ENCODE measurements around the gene CACNG6. TPM values are rescaled to one million over a fixed set of nuclear protein-coding genes. Genes with fewer than 3 reads are reported as not detected.

CACNG6 gene
- total RNA-seq, 6 donors from 2014 or later: 1.5 to 11.5 (median 5.6) TPM; not detected in 2

- no peaks in the 10 kb centered on the region for H3K9me3 ChIP-seq
- no peak overlapping the region for H3K27ac ChIP-seq
- DNase-seq (no peak), ATAC-seq (ENCODE audit: low FRiP score in 2 of 2) (no peak)
- no peaks in the 10 kb centered on the region for H3K36me3 ChIP-seq
- H3K27me3 ChIP-seq: peaks cover 2 to 27% (median 14%) of the 10 kb centered on the region in 4 donors
- peaks cover 4 to 13% (median 8%) of the 10 kb centered on the region in 4 donors for H3K4me1 ChIP-seq
- TF ChIP-seq, protein P1, sequence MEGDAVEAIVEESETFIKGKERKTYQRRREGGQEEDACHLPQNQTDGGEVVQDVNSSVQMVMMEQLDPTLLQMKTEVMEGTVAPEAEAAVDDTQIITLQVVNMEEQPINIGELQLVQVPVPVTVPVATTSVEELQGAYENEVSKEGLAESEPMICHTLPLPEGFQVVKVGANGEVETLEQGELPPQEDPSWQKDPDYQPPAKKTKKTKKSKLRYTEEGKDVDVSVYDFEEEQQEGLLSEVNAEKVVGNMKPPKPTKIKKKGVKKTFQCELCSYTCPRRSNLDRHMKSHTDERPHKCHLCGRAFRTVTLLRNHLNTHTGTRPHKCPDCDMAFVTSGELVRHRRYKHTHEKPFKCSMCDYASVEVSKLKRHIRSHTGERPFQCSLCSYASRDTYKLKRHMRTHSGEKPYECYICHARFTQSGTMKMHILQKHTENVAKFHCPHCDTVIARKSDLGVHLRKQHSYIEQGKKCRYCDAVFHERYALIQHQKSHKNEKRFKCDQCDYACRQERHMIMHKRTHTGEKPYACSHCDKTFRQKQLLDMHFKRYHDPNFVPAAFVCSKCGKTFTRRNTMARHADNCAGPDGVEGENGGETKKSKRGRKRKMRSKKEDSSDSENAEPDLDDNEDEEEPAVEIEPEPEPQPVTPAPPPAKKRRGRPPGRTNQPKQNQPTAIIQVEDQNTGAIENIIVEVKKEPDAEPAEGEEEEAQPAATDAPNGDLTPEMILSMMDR (IDR thresholded peaks at IDR 0.05): no peak
- no peak for TF ChIP-seq POLR2AphosphoS5 (IDR thresholded peaks at IDR 0.05)
- TF ChIP-seq POLR2A (IDR thresholded peaks at IDR 0.05): no peak
- no peak for TF ChIP-seq EP300 (IDR thresholded peaks at IDR 0.05)
- H3K4me3 ChIP-seq: no peak overlapping the region
- 72 to 100% methylated on average over 1 to 3 of the region's 3 CpGs for WGBS, 2 donors
Measured at GRCh38 chr19:53993448-53993847, 2.0 kb downstream of the CACNG6 start.

DNA sequence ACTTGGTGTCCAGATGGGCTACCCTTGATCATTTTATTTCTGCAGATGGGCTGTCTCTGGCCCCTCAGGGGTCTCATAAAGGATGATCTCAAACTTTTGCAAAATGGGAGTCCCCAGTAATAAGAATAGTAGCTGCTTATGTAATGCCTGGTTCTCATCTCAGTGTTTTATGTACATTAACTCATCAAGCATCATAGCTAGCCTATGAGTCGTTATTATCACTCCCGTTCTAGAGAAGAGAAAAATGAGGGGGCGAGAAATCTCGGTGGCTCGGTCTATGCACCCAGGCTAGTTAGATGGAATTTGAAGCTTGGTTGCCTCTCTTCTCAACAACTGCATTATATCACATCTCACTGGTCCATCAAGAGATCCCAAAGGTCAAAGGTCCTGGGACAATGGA is 3.4 kb downstream of the CACNG6 start:
- Histone ChIP-seq H3K27me3 (peaks cover 2 to 27% (median 14%) of the 10 kb centered on the region in 4 donors), H3K4me3 (no peak overlapping the region), H3K27ac (no peak overlapping the region), H3K36me3 (no peaks in the 10 kb centered on the region), H3K9me3 (no peaks in the 10 kb centered on the region), H3K4me1 (peaks cover 4 to 13% (median 8%) of the 10 kb centered on the region in 4 donors)
- DNase-seq (no peak), ATAC-seq (ENCODE audit: low FRiP score in 2 of 2) (no peak)
- TF ChIP-seq POLR2A (IDR thresholded peaks at IDR 0.05): no peak
- TF ChIP-seq POLR2AphosphoS5 (IDR thresholded peaks at IDR 0.05): no peak
- no peak for TF ChIP-seq EP300 (IDR thresholded peaks at IDR 0.05)
- WGBS, 2 donors: 86 to 93% methylated on average over 5 of the region's 5 CpGs

DNA sequence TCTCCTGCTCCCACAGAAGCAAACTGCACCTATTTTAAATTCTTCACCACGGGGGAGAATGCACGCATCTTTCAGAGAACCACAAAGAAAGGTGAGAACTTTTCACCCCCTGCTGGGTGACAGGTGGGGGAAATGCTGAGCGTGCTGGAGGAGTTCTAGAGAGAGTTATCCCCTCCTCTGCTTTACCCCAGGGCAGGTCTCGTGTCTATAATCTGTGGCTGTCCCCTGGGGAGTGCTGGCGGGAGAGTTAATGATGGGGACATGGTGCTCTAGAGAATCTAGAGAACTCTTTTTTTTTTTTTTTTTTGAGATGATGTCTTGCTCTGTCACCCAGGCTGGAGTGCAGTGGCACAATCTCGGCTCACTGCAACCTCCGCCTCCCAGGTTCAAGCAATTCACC is 6.8 kb downstream of the CACNG6 start:
- Histone ChIP-seq H3K36me3 (no peaks in the 10 kb centered on the region), H3K27me3 (peaks cover 0 to 5% (median 1%) of the 10 kb centered on the region in 4 donors), H3K27ac (no peak overlapping the region), H3K4me3 (no peak overlapping the region), H3K9me3 (no peaks in the 10 kb centered on the region), H3K4me1 (no peaks in the 10 kb centered on the region)
- ATAC-seq (ENCODE audit: low FRiP score in 2 of 2): no peak
- TF ChIP-seq POLR2A (IDR thresholded peaks at IDR 0.05): no peak
- TF ChIP-seq, protein P1 (IDR thresholded peaks at IDR 0.05): no peak
- no peak for TF ChIP-seq POLR2AphosphoS5 (IDR thresholded peaks at IDR 0.05)
- TF ChIP-seq EP300 (IDR thresholded peaks at IDR 0.05): no peak
- DNase-seq: no peak
- 50 to 56% methylated on average over 7 of the region's 7 CpGs for WGBS, 2 donors

DNA sequence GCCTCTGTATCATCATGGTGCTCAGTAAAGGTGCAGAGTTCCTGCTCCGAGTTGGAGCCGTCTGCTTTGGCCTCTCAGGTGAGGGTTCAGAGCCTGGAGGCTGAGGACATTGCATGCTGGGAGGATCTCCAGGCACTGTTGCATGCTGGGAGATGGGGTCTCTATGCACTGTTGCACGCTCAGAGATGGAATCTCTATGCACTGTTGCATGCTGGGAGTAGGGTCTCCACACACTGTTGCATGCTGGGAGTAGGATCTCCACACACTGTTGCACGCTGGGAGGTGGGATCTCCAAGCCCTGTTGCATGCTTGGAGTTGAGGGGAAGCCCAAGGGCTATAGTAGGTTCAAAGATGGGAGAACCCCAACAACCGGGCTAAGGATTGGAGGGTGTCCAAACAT is 8.3 kb downstream of the CACNG6 start:
- TF ChIP-seq, protein P1 (IDR thresholded peaks at IDR 0.05): no peak
- TF ChIP-seq EP300 (IDR thresholded peaks at IDR 0.05) (no peak), POLR2AphosphoS5 (IDR thresholded peaks at IDR 0.05) (no peak), POLR2A (IDR thresholded peaks at IDR 0.05) (no peak)
- H3K4me3 ChIP-seq: no peak overlapping the region
- peaks cover 0 to 4% (median 0%) of the 10 kb centered on the region in 4 donors for H3K27me3 ChIP-seq
- no peak overlapping the region for H3K27ac ChIP-seq
- H3K4me1 ChIP-seq: no peaks in the 10 kb centered on the region
- no peaks in the 10 kb centered on the region for H3K9me3 ChIP-seq
- H3K36me3 ChIP-seq: no peaks in the 10 kb centered on the region
- no peak for DNase-seq
- ATAC-seq (ENCODE audit: low FRiP score in 2 of 2): no peak
- 78 to 80% methylated on average over 5 of the region's 5 CpGs for WGBS, 2 donors

- H3K36me3 ChIP-seq: no peaks in the 10 kb centered on the region
- DNase-seq (no peak), ATAC-seq (ENCODE audit: low FRiP score in 2 of 2) (no peak)
- no peaks in the 10 kb centered on the region for H3K9me3 ChIP-seq
- no peak overlapping the region for H3K4me3 ChIP-seq
- 68 to 77% methylated on average over 2 of the region's 2 CpGs for WGBS, 2 donors
- peaks cover 0 to 4% (median 0%) of the 10 kb centered on the region in 4 donors for H3K27me3 ChIP-seq
- H3K27ac ChIP-seq: no peak overlapping the region
- no peaks in the 10 kb centered on the region for H3K4me1 ChIP-seq
- no peak for TF ChIP-seq EP300 (IDR thresholded peaks at IDR 0.05)
- TF ChIP-seq, protein P1 (IDR thresholded peaks at IDR 0.05): no peak
Measured at GRCh38 chr19:54001496-54001895, 10.1 kb downstream of the CACNG6 start.

Measured in upper lobe of left lung (tissue), 6 donors.